ENCODE data around the gene KRTAP5-9.

GRCh38 chr11:71577469-71578004 lies 29.3 kb downstream of the KRTAP5-9 start:
- TF ChIP-seq, protein P1, sequence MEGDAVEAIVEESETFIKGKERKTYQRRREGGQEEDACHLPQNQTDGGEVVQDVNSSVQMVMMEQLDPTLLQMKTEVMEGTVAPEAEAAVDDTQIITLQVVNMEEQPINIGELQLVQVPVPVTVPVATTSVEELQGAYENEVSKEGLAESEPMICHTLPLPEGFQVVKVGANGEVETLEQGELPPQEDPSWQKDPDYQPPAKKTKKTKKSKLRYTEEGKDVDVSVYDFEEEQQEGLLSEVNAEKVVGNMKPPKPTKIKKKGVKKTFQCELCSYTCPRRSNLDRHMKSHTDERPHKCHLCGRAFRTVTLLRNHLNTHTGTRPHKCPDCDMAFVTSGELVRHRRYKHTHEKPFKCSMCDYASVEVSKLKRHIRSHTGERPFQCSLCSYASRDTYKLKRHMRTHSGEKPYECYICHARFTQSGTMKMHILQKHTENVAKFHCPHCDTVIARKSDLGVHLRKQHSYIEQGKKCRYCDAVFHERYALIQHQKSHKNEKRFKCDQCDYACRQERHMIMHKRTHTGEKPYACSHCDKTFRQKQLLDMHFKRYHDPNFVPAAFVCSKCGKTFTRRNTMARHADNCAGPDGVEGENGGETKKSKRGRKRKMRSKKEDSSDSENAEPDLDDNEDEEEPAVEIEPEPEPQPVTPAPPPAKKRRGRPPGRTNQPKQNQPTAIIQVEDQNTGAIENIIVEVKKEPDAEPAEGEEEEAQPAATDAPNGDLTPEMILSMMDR (IDR thresholded peaks at IDR 0.05; ENCODE audit: low read depth, low read length, poor library complexity, severe bottlenecking) = no peak
- no peak for TF ChIP-seq EZH2phosphoT487 (IDR thresholded peaks at IDR 0.05; ENCODE audit: borderline replicate concordance, low read length)
